HEK293 (cell line): ENCODE data around the gene ITGA3.

Source experiments
- CTCF ChIA-PET: fragments of 350-600 bp; formaldehyde crosslinking; extraction: SDS; loops from one replicate; lab custom pipeline; 2021; ENCODE audit warnings: antibody characterized with exemption; lab: Yijun Ruan, JAX
- POLR2A ChIA-PET: fragments of 300-600 bp; formaldehyde crosslinking; extraction: SDS; loops from one replicate; lab custom pipeline; 2020; ENCODE audit warnings: antibody characterized with exemption, inconsistent platforms; lab: Yijun Ruan, JAX
- H3K27ac ChIP-seq: fragments of 200-500 bp; sonication (Bioruptor generic); 2 replicates; pipeline ENCODE4 v1.5.1; 2014; ENCODE audit warnings: low read depth, low read length, control low read depth, inconsistent platforms; ENCODE audit errors: extremely low read depth
- H3K36me3 ChIP-seq, 2 experiments: fragments of 200-500 bp in 1 of 2; sonication (Bioruptor generic) in 1 of 2; 1 replicate in 1 of 2; 2 replicates in 1 of 2; pipeline ENCODE4 v1.5.1; 2014 to 2017; ENCODE audit warnings: inconsistent platforms in 2 of 2, low read length in 2 of 2; ENCODE audit not compliant: control insufficient read depth in 2 of 2, insufficient read depth in 1 of 2
- H3K4me1 ChIP-seq: fragments of 200-500 bp; sonication (Bioruptor generic); 2 replicates; pipeline ENCODE4 v1.5.1; 2014; ENCODE audit warnings: mild to moderate bottlenecking, low read length, inconsistent platforms; ENCODE audit not compliant: control insufficient read depth, insufficient read depth
- H3K4me3 ChIP-seq: 2 replicates; pipeline ENCODE4 v1.5.1; 2011; ENCODE audit warnings: low read depth, mild to moderate bottlenecking, control low read depth, low read length, moderate library complexity
- H3K9me3 ChIP-seq: fragments of 200-500 bp; sonication (Bioruptor generic); 2 replicates; pipeline ENCODE4 v1.5.1; 2014; ENCODE audit warnings: low read depth, low read length, inconsistent platforms; ENCODE audit not compliant: control insufficient read depth, insufficient read depth
- ATF2 ChIP-seq: fragments of 450-650 bp; formaldehyde crosslinking; IDR thresholded peaks from 2 replicates; pipeline ENCODE4 v1.5.1; 2016; ENCODE audit warnings: missing biosample characterization, missing genetic modification characterization, low read depth
- CTCF ChIP-seq: fragments of 450-650 bp; formaldehyde crosslinking; IDR thresholded peaks from 2 replicates; pipeline ENCODE4 v1.5.1; 2016; ENCODE audit warnings: missing biosample characterization, missing genetic modification characterization
- EGR2 ChIP-seq: fragments of 450-650 bp; formaldehyde crosslinking; IDR thresholded peaks from 2 replicates; pipeline ENCODE4 v1.5.1; 2016; ENCODE audit warnings: low read depth, missing biosample characterization, missing genetic modification characterization
- KLF17 ChIP-seq: fragments of 450-650 bp; formaldehyde crosslinking; IDR thresholded peaks from 2 replicates; pipeline ENCODE4 v1.5.1; 2016; ENCODE audit warnings: missing biosample characterization, missing genetic modification characterization
- KLF8 ChIP-seq: fragments of 450-650 bp; formaldehyde crosslinking; IDR thresholded peaks from 2 replicates; pipeline ENCODE4 v1.5.1; 2016; ENCODE audit warnings: missing biosample characterization, missing genetic modification characterization
- OSR2 ChIP-seq: fragments of 450-650 bp; formaldehyde crosslinking; IDR thresholded peaks from 2 replicates; pipeline ENCODE4 v1.5.1; 2016; ENCODE audit warnings: missing biosample characterization, missing genetic modification characterization
- RBAK ChIP-seq: fragments of 450-650 bp; formaldehyde crosslinking; IDR thresholded peaks from 2 replicates; pipeline ENCODE4 v1.5.1; 2016; ENCODE audit warnings: missing biosample characterization, missing genetic modification characterization
- SP2 ChIP-seq: fragments of 450-650 bp; formaldehyde crosslinking; IDR thresholded peaks from 2 replicates; pipeline ENCODE4 v1.5.1; 2016; ENCODE audit warnings: missing biosample characterization, missing genetic modification characterization
- TCF7L2 ChIP-seq: IDR thresholded peaks from 2 replicates; pipeline ENCODE4 v1.6.1; 2011; ENCODE audit warnings: low read depth, mild to moderate bottlenecking, inconsistent platforms, low read length, moderate library complexity, borderline replicate concordance
- YY2 ChIP-seq: fragments of 450-650 bp; formaldehyde crosslinking; IDR thresholded peaks from 2 replicates; pipeline ENCODE4 v1.5.1; 2016; ENCODE audit warnings: missing biosample characterization, missing genetic modification characterization
- ZFHX2 ChIP-seq: fragments of 450-650 bp; formaldehyde crosslinking; conservative IDR thresholded peaks from 2 replicates; pipeline ENCODE4 v1.5.1; 2016; ENCODE audit warnings: missing biosample characterization, missing genetic modification characterization
- ZNF121 ChIP-seq: fragments of 450-650 bp; formaldehyde crosslinking; IDR thresholded peaks from 2 replicates; pipeline ENCODE4 v1.5.1; 2016; ENCODE audit warnings: missing biosample characterization, missing genetic modification characterization
- ZNF18 ChIP-seq: fragments of 450-650 bp; formaldehyde crosslinking; IDR thresholded peaks from 2 replicates; pipeline ENCODE4 v1.5.1; 2016; ENCODE audit warnings: missing biosample characterization, missing genetic modification characterization
- ZNF391 ChIP-seq: fragments of 450-650 bp; formaldehyde crosslinking; IDR thresholded peaks from 2 replicates; pipeline ENCODE4 v1.5.1; 2016; ENCODE audit warnings: low read depth, missing biosample characterization, missing genetic modification characterization, borderline replicate concordance
- ZNF423 ChIP-seq: fragments of 450-650 bp; formaldehyde crosslinking; IDR thresholded peaks from 2 replicates; pipeline ENCODE4 v1.5.1; 2016; ENCODE audit warnings: missing biosample characterization, missing genetic modification characterization
- ZNF548 ChIP-seq: fragments of 450-650 bp; formaldehyde crosslinking; IDR thresholded peaks from 2 replicates; pipeline ENCODE4 v1.5.1; 2016; ENCODE audit warnings: missing biosample characterization, missing genetic modification characterization
- ZNF629 ChIP-seq: fragments of 450-650 bp; formaldehyde crosslinking; IDR thresholded peaks from 2 replicates; pipeline ENCODE4 v1.5.1; 2017; ENCODE audit warnings: missing biosample characterization, missing genetic modification characterization
- ZNF768 ChIP-seq: fragments of 450-650 bp; formaldehyde crosslinking; IDR thresholded peaks from 2 replicates; pipeline ENCODE4 v1.5.1; 2018; ENCODE audit warnings: missing biosample characterization, mild to moderate bottlenecking, missing genetic modification characterization

Gene ITGA3

GRCh38 chr17:50107790-50108414 is 52.0 kb downstream of the ITGA3 start:
- ChIA-PET CTCF (interaction anchor here (0.8 to 1.8 kb wide), 8 partner anchors 13 to 188 kb away, joined by 3 to 8 read pairs (median 5); partner anchors contain the start of gene PDK2), POLR2A (no interaction called here)
- peak; percentile 56; the same call in 1 of the 2 replicates for TF ChIP-seq KLF17
- 0 out of 2 replicates have a peak, but pooled peaks have one; percentile 28 for TF ChIP-seq ZNF629 (tag by site-specific recombination)
- no peak for TF ChIP-seq ZNF18 (tag by site-specific recombination)
- Histone ChIP-seq H3K4me3 (no peak overlapping the region), H3K4me1 (no peaks in the 10 kb centered on the region), H3K36me3 (peaks cover 6 to 60% of the 10 kb centered on the region in 2 experiments; a peak in 2 of 3 replicates), H3K9me3 (no peaks in the 10 kb centered on the region), H3K27ac (no peak overlapping the region)

GRCh38 chr17:50108556-50108955 is 52.6 kb downstream of the ITGA3 start:
- peak; percentile 15; the same call in 1 of the 2 replicates for TF ChIP-seq EGR2 (tag by site-specific recombination)
- no peak for TF ChIP-seq ZNF423 (tag by site-specific recombination)
- 0 out of 2 replicates have a peak, but pooled peaks have one; percentile 12 for TF ChIP-seq ZFHX2 (tag by site-specific recombination)
- POLR2A ChIA-PET: no interaction called here
- Histone ChIP-seq H3K4me1 (no peaks in the 10 kb centered on the region), H3K9me3 (no peaks in the 10 kb centered on the region), H3K4me3 (no peak overlapping the region), H3K27ac (no peak overlapping the region), H3K36me3 (peaks cover 6 to 59% of the 10 kb centered on the region in 2 experiments; a peak in 2 of 3 replicates)
- CTCF ChIA-PET: interaction anchor here (1.0 to 1.8 kb wide), 7 partner anchors 14 to 187 kb away, joined by 3 to 8 read pairs (median 6); partner anchors contain the start of gene PDK2

- TF ChIP-seq SP2 (tag by site-specific recombination) (no peak), ATF2 (tag by site-specific recombination) (no peak), YY2 (tag by site-specific recombination) (no peak), ZNF391 (tag by site-specific recombination) (no peak), TCF7L2 (no peak), ZNF768 (no peak), ZNF121 (no peak), KLF8 (tag by site-specific recombination) (no peak), CTCF (tag by site-specific recombination) (no peak), RBAK (tag by site-specific recombination) (no peak), ZNF548 (no peak), OSR2 (tag by site-specific recombination) (no peak)
- Histone ChIP-seq H3K9me3 (no peaks in the 10 kb centered on the region), H3K36me3 (peaks cover 6 to 59% of the 10 kb centered on the region in 2 experiments; a peak in 2 of 3 replicates), H3K27ac (no peak overlapping the region), H3K4me3 (no peak overlapping the region), H3K4me1 (no peaks in the 10 kb centered on the region)
- ChIA-PET CTCF (interaction anchor here (1.6 to 1.8 kb wide), 3 partner anchors 15 to 60 kb away, joined by 7 to 8 read pairs (median 7); partner anchors contain the start of gene PDK2), POLR2A (no interaction called here)
Measured at GRCh38 chr17:50109207-50109606, 53.3 kb downstream of the ITGA3 start.
